ENCODE data around the gene RABL6. TPM values are rescaled to one million over a fixed set of nuclear protein-coding genes. Genes with fewer than 3 reads are reported as not detected.

The RABL6 gene
- total RNA-seq, 2 donors from 2014 or later = 126 to 163 TPM

Small RNAs within 50 kb of the gene (microRNA-seq; reads per million reads assigned to microRNA genes)
- gene MIR4292 (not detected), gene MIR4479 (not detected)

Other genes starting within 250 kb of the RABL6 start
- 10 to 100 TPM; 17.3 to 28.4 TPM for gene EGFL7, start 145.0 kb upstream of the RABL6 start, total RNA-seq
- 100 to 1,000 TPM; 197 to 372 TPM for gene AGPAT2, start 120.5 kb upstream of the RABL6 start, total RNA-seq
- gene DIPK1B, start 95.4 kb upstream of the RABL6 start, total RNA-seq = 1 to 10 TPM in 1 of 2 donors, under 1 TPM in 1; 0.82 to 2.8 TPM
- gene LCN10, start 65.0 kb upstream of the RABL6 start, total RNA-seq = 1 to 10 TPM in 1 of 2 donors, under 1 TPM in 1; 0.11 to 3.3 TPM
- gene LCN6, start 59.4 kb upstream of the RABL6 start, total RNA-seq = 1 to 10 TPM in 1 of 2 donors, under 1 TPM in 1; 0.56 to 1.2 TPM
- gene LCN8, start 49.7 kb upstream of the RABL6 start, total RNA-seq = not detected
- 1 to 10 TPM in 1 of 2 donors, not detected in 1; 3.4 TPM for gene LCN15, start 43.4 kb upstream of the RABL6 start, total RNA-seq
- 100 to 1,000 TPM; 236 to 366 TPM for gene TMEM141, start 16.6 kb upstream of the RABL6 start, total RNA-seq
- gene CCDC183, start 11.6 kb upstream of the RABL6 start, total RNA-seq = 10 to 100 TPM in 1 of 2 donors, 1 to 10 TPM in 1; 2.4 to 20.0 TPM
- 10 to 100 TPM; 11.5 to 17.1 TPM for gene AJM1, start 34.5 kb downstream of the RABL6 start, total RNA-seq
- 100 to 1,000 TPM; 137 to 176 TPM for gene PHPT1, start 41.5 kb downstream of the RABL6 start, total RNA-seq
- gene MAMDC4, start 44.4 kb downstream of the RABL6 start, total RNA-seq = 10 to 100 TPM; 11.0 to 61.7 TPM
- 100 to 1,000 TPM; 442 to 494 TPM for gene EDF1, start 58.4 kb downstream of the RABL6 start, total RNA-seq
- 10 to 100 TPM; 22.4 to 50.6 TPM for gene TRAF2, start 78.6 kb downstream of the RABL6 start, total RNA-seq
- gene FBXW5, start 136.8 kb downstream of the RABL6 start, total RNA-seq = 100 to 1,000 TPM; 162 to 174 TPM
- gene C8G, start 137.3 kb downstream of the RABL6 start, total RNA-seq = 10 to 100 TPM in 1 of 2 donors, 1 to 10 TPM in 1; 5.3 to 11.9 TPM
- gene LCN12, start 144.3 kb downstream of the RABL6 start, total RNA-seq = 1 to 10 TPM; 6.5 to 8.6 TPM
- 10 to 100 TPM; 15.9 to 26.1 TPM for gene PTGDS, start 169.6 kb downstream of the RABL6 start, total RNA-seq
- gene LCNL1, start 175.0 kb downstream of the RABL6 start, total RNA-seq = not detected
- gene PAXX, start 184.5 kb downstream of the RABL6 start, total RNA-seq = 10 to 100 TPM; 29.9 to 81.0 TPM
- 10 to 100 TPM in 1 of 2 donors, 1 to 10 TPM in 1; 3.6 to 15.4 TPM for gene CLIC3, start 188.6 kb downstream of the RABL6 start, total RNA-seq
- gene ABCA2, start 220.3 kb downstream of the RABL6 start, total RNA-seq = 10 to 100 TPM; 22.4 to 47.5 TPM
- not detected for gene FUT7, start 224.1 kb downstream of the RABL6 start, total RNA-seq
- gene NPDC1, start 238.2 kb downstream of the RABL6 start, total RNA-seq = 100 to 1,000 TPM; 149 to 177 TPM
- gene ENTPD2, start 246.1 kb downstream of the RABL6 start, total RNA-seq = 10 to 100 TPM; 20.5 to 22.1 TPM